Astrocyte (in vitro differentiated cells and primary cell): ENCODE data around the gene ATF6. TPM values are rescaled to one million over a fixed set of nuclear protein-coding genes. Genes with fewer than 3 reads are reported as not detected.

ENCODE experiments used
- DNase-seq: peaks from one replicate; pipeline ENCODE4 v3.0.0-alpha.2; 2010; ENCODE audit warnings: low read depth
- FAIRE-seq: peaks from 2 replicates; lab custom pipeline; 2011; peaks lifted over from hg19 to GRCh38; lab: Jason Lieb, UNC
- H2AFZ ChIP-seq: 2 replicates; pipeline ENCODE4 v1.6.0; 2012; ENCODE audit warnings: low read depth, low read length, inconsistent platforms
- H3K27ac ChIP-seq: 2 replicates; pipeline ENCODE4 v1.5.1; 2011; ENCODE audit warnings: low read depth, low read length, inconsistent platforms
- H3K27me3 ChIP-seq: 2 replicates; pipeline ENCODE4 v1.6.0; 2011; ENCODE audit warnings: low read length, inconsistent platforms; ENCODE audit not compliant: insufficient read depth
- H3K36me3 ChIP-seq: 2 replicates; pipeline ENCODE4 v1.5.1; 2011; ENCODE audit warnings: low read length, inconsistent platforms; ENCODE audit not compliant: insufficient read depth
- H3K4me1 ChIP-seq: 2 replicates; pipeline ENCODE4 v1.5.1; 2011; ENCODE audit warnings: low read length, inconsistent platforms; ENCODE audit not compliant: insufficient read depth
- H3K4me2 ChIP-seq: 2 replicates; pipeline ENCODE4 v1.6.0; 2012; ENCODE audit warnings: low read length, inconsistent platforms
- H3K4me3 ChIP-seq: 2 replicates; pipeline ENCODE4 v1.5.1; 2011; ENCODE audit warnings: low read depth, mild to moderate bottlenecking, low read length, inconsistent platforms; ENCODE audit not compliant: insufficient read depth
- H3K79me2 ChIP-seq: 2 replicates; pipeline ENCODE4 v1.6.0; 2012; ENCODE audit warnings: mild to moderate bottlenecking, low read length, inconsistent platforms; ENCODE audit not compliant: insufficient read depth
- H3K9ac ChIP-seq: 2 replicates; pipeline ENCODE4 v1.6.0; 2012; ENCODE audit warnings: mild to moderate bottlenecking, low read length, inconsistent platforms
- H3K9me3 ChIP-seq: 2 replicates; pipeline ENCODE4 v1.5.1; 2012; ENCODE audit warnings: low read depth, mild to moderate bottlenecking, low read length, inconsistent platforms; ENCODE audit not compliant: insufficient read depth
- H4K20me1 ChIP-seq: 2 replicates; pipeline ENCODE4 v1.6.0; 2012; ENCODE audit warnings: low read length, inconsistent platforms; ENCODE audit not compliant: insufficient read depth
- H3K27ac Mint-ChIP-seq: one replicate; pipeline ENCODE4 v1.8.0; 2021; ENCODE audit warnings: mild to moderate bottlenecking, mixed read lengths; ENCODE audit not compliant: unreplicated experiment
- H3K27me3 Mint-ChIP-seq: one replicate; pipeline ENCODE4 v1.8.0; 2021; ENCODE audit warnings: low read depth, mixed read lengths; ENCODE audit not compliant: unreplicated experiment
- H3K36me3 Mint-ChIP-seq: one replicate; pipeline ENCODE4 v1.8.0; 2021; ENCODE audit warnings: low read depth, mixed read lengths; ENCODE audit not compliant: unreplicated experiment
- H3K4me1 Mint-ChIP-seq: one replicate; pipeline ENCODE4 v1.8.0; 2021; ENCODE audit warnings: low read depth, mixed read lengths; ENCODE audit not compliant: unreplicated experiment
- H3K4me3 Mint-ChIP-seq: one replicate; pipeline ENCODE4 v1.8.0; 2021; ENCODE audit warnings: mild to moderate bottlenecking, moderate library complexity, mixed read lengths; ENCODE audit not compliant: unreplicated experiment
- H3K9me3 Mint-ChIP-seq: one replicate; pipeline ENCODE4 v1.8.0; 2021; ENCODE audit warnings: mild to moderate bottlenecking, mixed read lengths; ENCODE audit not compliant: unreplicated experiment
- CTCF ChIP-seq: IDR thresholded peaks from 2 replicates; pipeline ENCODE4 v1.5.1; 2011; ENCODE audit warnings: low read depth, mild to moderate bottlenecking, inconsistent platforms, low read length, moderate library complexity; ENCODE audit not compliant: insufficient read depth
- EZH2 ChIP-seq: IDR thresholded peaks from 2 replicates; pipeline ENCODE4 v1.6.1; 2012; ENCODE audit warnings: mild to moderate bottlenecking, low read length, inconsistent platforms; ENCODE audit not compliant: insufficient read depth
- total RNA-seq: library from RNA; stranded (reverse); gene quantifications from 2 replicates; pipeline ENCODE4 v1.2.1, GENCODE V29; 2021

Gene ATF6
- total RNA-seq, 1 donor from 2014 or later, result 25.4 TPM

- Mint-ChIP-seq H3K36me3 (peaks cover 6% of the 10 kb centered on the region), H3K27ac (peak overlapping the region; percentile 64), H3K4me3 (no peak overlapping the region), H3K4me1 (peaks cover 23% of the 10 kb centered on the region), H3K27me3 (no peaks in the 10 kb centered on the region), H3K9me3 (no peaks in the 10 kb centered on the region)
- DNase-seq (no peak), FAIRE-seq (no peak)
- Histone ChIP-seq H3K4me3 (no peak overlapping the region), H3K27ac (no peak overlapping the region), H3K79me2 (no peaks in the 10 kb centered on the region), H3K9me3 (no peaks in the 10 kb centered on the region), H4K20me1 (no peaks in the 10 kb centered on the region), H3K36me3 (no peaks in the 10 kb centered on the region), H2AFZ (no peak overlapping the region), H3K27me3 (no peaks in the 10 kb centered on the region), H3K4me1 (peaks cover 3% of the 10 kb centered on the region), H3K4me2 (no peak overlapping the region), H3K9ac (no peak overlapping the region)
- TF ChIP-seq EZH2 (no peak), CTCF (no peak)
These were observed 174.9 kb downstream of the ATF6 start for GRCh38 chr1:161940866-161941591.

- Mint-ChIP-seq H3K9me3 (no peaks in the 10 kb centered on the region), H3K27me3 (no peaks in the 10 kb centered on the region), H3K27ac (peak overlapping the region; percentile 83), H3K4me1 (peaks cover 30% of the 10 kb centered on the region), H3K36me3 (peaks cover 3% of the 10 kb centered on the region), H3K4me3 (no peak overlapping the region)
- TF ChIP-seq EZH2, result no peak
- Histone ChIP-seq H3K27ac (no peak overlapping the region), H3K27me3 (no peaks in the 10 kb centered on the region), H3K36me3 (no peaks in the 10 kb centered on the region), H3K79me2 (no peaks in the 10 kb centered on the region), H3K4me1 (peaks cover 10% of the 10 kb centered on the region), H3K4me3 (no peak overlapping the region), H3K9me3 (no peaks in the 10 kb centered on the region), H3K9ac (no peak overlapping the region), H2AFZ (no peak overlapping the region), H4K20me1 (no peaks in the 10 kb centered on the region), H3K4me2 (no peak overlapping the region)
- no peak for DNase-seq
- no peak for FAIRE-seq
These were observed 175.8 kb downstream of the ATF6 start for GRCh38 chr1:161941726-161942436.

DNA sequence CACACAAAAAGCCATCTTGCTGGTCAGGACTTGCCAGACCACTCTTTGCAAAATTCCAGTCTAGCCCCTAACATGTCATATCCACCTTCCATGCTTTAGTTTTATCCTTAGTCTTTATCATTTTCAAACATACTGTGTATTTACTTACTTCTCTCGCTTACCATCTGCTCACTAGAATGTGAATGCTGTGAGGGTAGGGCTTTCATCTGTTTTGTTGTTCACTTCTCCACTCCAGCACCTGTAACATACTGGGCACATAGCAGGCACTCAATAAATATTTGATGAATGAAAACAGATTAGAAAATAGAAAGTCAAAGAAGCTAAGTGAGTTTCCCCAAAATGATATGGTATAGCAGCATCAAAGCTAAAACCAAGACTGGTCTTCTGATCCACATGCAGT, 177.6 kb downstream of the ATF6 start:
- no peaks in the 10 kb centered on the region for H3K27me3 Mint-ChIP-seq
- no peaks in the 10 kb centered on the region for H3K79me2 ChIP-seq
- no peak overlapping the region for H3K4me3 ChIP-seq
- H2AFZ ChIP-seq, result no peak overlapping the region
- FAIRE-seq (no peak), DNase-seq (no peak)
- no peak overlapping the region for H3K4me2 ChIP-seq
- peaks cover 12% of the 10 kb centered on the region for H3K4me1 ChIP-seq
- H3K36me3 Mint-ChIP-seq, result peaks cover 3% of the 10 kb centered on the region
- no peaks in the 10 kb centered on the region for H3K36me3 ChIP-seq
- no peaks in the 10 kb centered on the region for H3K27me3 ChIP-seq
- H3K27ac Mint-ChIP-seq, result no peak overlapping the region
- H3K9me3 Mint-ChIP-seq, result no peaks in the 10 kb centered on the region
- H3K4me1 Mint-ChIP-seq, result peaks cover 34% of the 10 kb centered on the region
- H3K27ac ChIP-seq, result no peak overlapping the region
- no peak for TF ChIP-seq EZH2
- TF ChIP-seq CTCF, result no peak
- no peaks in the 10 kb centered on the region for H4K20me1 ChIP-seq
- no peak overlapping the region for H3K4me3 Mint-ChIP-seq
- H3K9me3 ChIP-seq, result no peaks in the 10 kb centered on the region
- no peak overlapping the region for H3K9ac ChIP-seq
